KOPT-K1 (cell line): Measurements from ENCODE around the gene GABARAP.

Experiments used
- H3K27ac ChIP-seq: fragments of 200-600 bp; sonication (generic); 2 replicates; pipeline ENCODE4 v1.5.1; 2016; ENCODE audit warnings: antibody characterized with exemption, mild to moderate bottlenecking, low read depth, low read length; ENCODE audit not compliant: poor library complexity, severe bottlenecking
- H3K36me3 ChIP-seq: fragments of 200-600 bp; sonication (generic); 2 replicates; pipeline ENCODE4 v1.5.1; 2017; ENCODE audit warnings: antibody characterized with exemption, mild to moderate bottlenecking, low read length, moderate library complexity; ENCODE audit not compliant: insufficient read depth
- H3K9me3 ChIP-seq: fragments of 200-600 bp; sonication (generic); 2 replicates; pipeline ENCODE4 v1.5.1; 2017; ENCODE audit warnings: antibody characterized with exemption, low read length, mild to moderate bottlenecking; ENCODE audit not compliant: insufficient read depth, poor library complexity, severe bottlenecking

The GABARAP gene

DNA sequence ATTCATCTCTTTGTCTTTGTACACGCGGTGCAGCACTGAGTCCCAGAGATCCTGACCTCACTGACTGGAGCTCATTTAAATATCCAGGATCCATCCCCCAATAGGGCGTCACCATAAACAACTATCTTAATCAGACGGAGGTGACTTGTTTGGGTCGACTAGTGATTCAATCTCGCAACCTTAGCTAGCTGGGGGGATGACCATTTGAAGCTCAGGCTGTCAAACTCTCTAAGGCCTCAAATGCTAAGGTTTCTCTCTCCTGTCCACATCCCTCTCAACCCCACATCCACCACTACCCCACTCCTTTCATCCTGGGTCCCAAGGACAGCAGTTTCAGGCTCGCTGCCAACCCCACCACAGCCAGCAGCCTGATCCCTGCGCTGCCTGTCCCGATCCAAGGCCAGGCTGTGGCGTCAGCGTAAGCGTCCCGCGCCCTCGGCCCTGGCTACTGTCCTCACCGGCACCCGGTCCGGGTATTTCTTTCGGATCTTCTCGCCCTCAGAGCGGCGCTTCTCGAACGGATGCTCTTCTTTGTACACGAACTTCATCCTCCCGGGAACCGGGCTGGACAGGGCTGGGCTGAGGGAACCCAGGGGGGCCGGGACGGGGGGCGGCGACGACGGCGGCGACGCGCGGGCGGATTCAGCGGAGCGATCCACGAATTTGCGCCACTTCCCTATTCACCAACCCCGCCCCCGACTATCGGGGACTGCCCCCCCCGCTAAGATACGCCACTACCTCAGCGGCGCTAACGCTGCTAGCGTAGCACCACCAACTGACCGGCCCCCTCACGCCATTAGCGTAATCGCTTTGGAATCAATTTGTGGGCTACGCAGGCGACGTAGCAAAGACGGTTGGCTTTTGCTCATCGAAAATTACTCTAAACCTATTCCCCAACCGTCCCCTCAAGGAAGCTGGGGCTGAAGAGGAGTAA is at the start of gene GABARAP:
Gene GABARAP (minus strand): TSS at position 667 of the 934 bp plus-strand sequence. CDS start 119 bp downstream, at position 548.
- Histone ChIP-seq H3K36me3 (peaks cover 54% of the 10 kb centered on the region), H3K27ac (peak within 1 kb of the TSS; percentile 80), H3K9me3 (no peaks in the 10 kb centered on the region)

DNA sequence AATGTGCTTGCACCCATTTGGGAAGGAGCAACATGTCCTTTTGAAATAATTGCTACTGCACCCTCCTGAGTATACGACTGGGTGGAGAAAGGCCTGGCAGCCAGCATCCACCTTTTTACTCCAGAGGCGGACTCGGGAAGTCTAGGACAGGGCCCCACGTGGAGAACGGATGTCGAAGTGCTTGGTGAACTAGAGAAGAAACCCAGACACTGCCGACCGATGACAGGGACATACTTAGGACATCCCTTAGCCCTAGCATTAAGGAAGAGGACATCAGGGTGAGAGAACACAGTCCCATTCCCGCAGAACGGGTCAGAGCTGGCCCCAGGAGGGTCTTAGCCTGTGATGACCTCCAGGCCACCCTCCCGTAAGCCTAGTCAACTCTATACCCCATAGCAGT is 48.4 kb upstream of the GABARAP start:
- Histone ChIP-seq H3K36me3 (no peaks in the 10 kb centered on the region), H3K9me3 (no peaks in the 10 kb centered on the region), H3K27ac (no peak overlapping the region)

GRCh38 chr17:7290166-7290565 is 47.9 kb upstream of the GABARAP start:
- Histone ChIP-seq H3K9me3 (no peaks in the 10 kb centered on the region), H3K36me3 (no peaks in the 10 kb centered on the region), H3K27ac (no peak overlapping the region)

GRCh38 chr17:7289256-7290032 is 47.2 kb upstream of the GABARAP start:
- Histone ChIP-seq H3K27ac (no peak overlapping the region), H3K9me3 (no peaks in the 10 kb centered on the region), H3K36me3 (no peaks in the 10 kb centered on the region)

DNA sequence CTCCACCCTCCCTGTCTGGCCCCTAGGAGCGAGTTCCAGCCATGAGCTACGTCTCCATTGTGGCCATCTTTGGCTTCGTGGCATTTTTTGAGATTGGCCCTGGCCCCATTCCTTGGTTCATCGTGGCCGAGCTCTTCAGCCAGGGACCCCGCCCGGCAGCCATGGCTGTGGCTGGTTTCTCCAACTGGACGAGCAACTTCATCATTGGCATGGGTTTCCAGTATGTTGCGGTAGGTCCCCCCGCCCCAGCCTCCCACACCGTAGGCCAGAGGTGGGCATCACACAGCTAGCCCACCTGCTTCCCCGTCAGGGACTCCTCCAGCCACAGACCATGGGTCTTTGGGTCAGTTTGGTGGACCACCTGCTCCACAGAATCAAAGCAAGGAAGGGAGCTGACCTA is 43.4 kb upstream of the GABARAP start:
- no peaks in the 10 kb centered on the region for H3K36me3 ChIP-seq
- no peak overlapping the region for H3K27ac ChIP-seq
- no peaks in the 10 kb centered on the region for H3K9me3 ChIP-seq

- no peak overlapping the region for H3K27ac ChIP-seq
- H3K36me3 ChIP-seq, result no peaks in the 10 kb centered on the region
- H3K9me3 ChIP-seq, result no peaks in the 10 kb centered on the region
Observed at GRCh38 chr17:7284911-7285310, 42.7 kb upstream of the GABARAP start.

DNA sequence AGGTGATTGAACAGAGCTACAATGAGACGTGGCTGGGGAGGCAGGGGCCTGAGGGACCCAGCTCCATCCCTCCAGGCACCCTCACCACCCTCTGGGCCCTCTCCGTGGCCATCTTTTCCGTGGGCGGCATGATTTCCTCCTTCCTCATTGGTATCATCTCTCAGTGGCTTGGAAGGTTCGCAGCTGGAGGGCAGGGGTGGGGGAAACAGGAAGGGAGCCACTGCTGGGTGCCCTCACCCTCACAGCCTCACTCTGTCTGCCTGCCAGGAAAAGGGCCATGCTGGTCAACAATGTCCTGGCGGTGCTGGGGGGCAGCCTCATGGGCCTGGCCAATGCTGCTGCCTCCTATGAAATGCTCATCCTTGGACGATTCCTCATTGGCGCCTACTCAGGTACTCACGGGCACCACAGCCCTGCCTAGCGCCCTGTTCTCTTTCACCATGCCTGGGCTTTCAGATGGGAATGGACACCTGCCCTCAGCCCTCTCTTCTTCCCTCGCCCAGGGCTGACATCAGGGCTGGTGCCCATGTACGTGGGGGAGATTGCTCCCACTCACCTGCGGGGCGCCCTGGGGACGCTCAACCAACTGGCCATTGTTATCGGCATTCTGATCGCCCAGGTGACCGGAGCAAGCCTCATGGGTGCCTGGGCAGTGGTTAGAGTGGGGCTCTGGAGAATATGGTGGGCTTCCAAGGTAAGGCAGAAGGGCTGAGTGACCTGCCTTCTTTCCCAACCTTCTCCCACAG is 41.4 kb upstream of the GABARAP start:
- Histone ChIP-seq H3K36me3 (no peaks in the 10 kb centered on the region), H3K9me3 (no peaks in the 10 kb centered on the region), H3K27ac (no peak overlapping the region)

- Histone ChIP-seq H3K36me3 (no peaks in the 10 kb centered on the region), H3K9me3 (no peaks in the 10 kb centered on the region), H3K27ac (no peak overlapping the region)
Observed at GRCh38 chr17:7282752-7283321, 40.6 kb upstream of the GABARAP start.

- no peaks in the 10 kb centered on the region for H3K36me3 ChIP-seq
- H3K27ac ChIP-seq, result no peak overlapping the region
- H3K9me3 ChIP-seq, result no peaks in the 10 kb centered on the region
Observed at GRCh38 chr17:7281953-7282751, 39.9 kb upstream of the GABARAP start.

DNA sequence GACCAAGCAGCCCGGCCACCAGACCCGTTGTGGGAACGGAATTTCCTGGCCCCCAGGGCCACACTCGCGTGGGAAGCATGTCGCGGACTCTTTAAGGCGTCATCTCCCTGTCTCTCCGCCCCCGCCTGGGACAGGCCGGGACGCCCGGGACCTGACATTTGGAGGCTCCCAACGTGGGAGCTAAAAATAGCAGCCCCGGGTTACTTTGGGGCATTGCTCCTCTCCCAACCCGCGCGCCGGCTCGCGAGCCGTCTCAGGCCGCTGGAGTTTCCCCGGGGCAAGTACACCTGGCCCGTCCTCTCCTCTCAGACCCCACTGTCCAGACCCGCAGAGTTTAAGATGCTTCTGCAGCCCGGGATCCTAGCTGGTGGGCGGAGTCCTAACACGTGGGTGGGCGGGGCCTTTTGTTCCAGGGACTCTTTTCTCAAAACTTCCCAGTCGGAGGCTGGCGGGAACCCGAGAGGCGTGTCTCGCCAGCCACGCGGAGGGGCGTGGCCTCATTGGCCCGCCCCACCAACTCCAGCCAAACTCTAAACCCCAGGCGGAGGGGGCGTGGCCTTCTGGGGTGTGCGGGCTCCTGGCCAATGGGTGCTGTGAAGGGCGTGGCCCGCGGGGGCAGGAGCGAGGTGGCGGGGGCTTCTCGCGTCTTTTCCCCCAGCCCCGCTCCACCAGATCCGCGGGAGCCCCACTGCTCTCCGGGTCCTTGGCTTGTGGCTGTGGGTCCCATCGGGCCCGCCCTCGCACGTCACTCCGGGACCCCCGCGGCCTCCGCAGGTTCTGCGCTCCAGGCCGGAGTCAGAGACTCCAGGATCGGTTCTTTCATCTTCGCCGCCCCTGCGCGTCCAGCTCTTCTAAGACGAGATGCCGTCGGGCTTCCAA is 39.1 kb upstream of the GABARAP start, which contains the start of gene SLC2A4:
Gene SLC2A4 (plus strand): TSS at position 645 of the 879 bp plus-strand sequence. CDS start 217 bp downstream, at position 862.
- Histone ChIP-seq H3K27ac (no peak within 1 kb of the TSS), H3K9me3 (no peaks in the 10 kb centered on the region), H3K36me3 (no peaks in the 10 kb centered on the region)

DNA sequence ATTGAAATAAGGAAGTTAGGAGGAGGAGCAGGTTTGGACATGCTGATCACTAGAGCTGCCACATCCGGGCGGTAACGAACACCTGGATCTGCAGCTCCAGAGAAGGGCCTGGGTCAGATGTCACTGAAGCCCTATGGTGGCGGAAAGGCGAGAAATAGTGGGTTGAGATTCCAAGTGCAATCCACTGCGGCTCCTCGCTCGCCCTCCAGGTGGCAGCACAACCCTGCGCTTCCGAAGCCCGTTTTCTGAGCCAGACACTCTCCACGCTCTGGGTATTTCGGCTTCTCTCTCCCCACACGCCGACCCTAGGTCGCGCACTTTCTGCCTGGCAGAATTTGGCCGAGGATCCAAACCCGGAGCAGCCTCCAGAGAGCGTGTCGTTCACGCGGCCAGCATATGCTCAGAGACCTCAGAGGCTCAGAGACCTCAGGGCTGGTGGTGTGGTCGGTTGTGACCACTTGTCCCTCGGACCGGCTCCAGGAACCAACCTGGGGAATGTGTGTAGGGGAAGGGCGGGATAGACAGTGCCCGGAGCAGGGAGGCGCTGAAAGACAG is 38.3 kb upstream of the GABARAP start:
- H3K27ac ChIP-seq, result no peak overlapping the region
- H3K9me3 ChIP-seq, result no peaks in the 10 kb centered on the region
- H3K36me3 ChIP-seq, result no peaks in the 10 kb centered on the region

DNA sequence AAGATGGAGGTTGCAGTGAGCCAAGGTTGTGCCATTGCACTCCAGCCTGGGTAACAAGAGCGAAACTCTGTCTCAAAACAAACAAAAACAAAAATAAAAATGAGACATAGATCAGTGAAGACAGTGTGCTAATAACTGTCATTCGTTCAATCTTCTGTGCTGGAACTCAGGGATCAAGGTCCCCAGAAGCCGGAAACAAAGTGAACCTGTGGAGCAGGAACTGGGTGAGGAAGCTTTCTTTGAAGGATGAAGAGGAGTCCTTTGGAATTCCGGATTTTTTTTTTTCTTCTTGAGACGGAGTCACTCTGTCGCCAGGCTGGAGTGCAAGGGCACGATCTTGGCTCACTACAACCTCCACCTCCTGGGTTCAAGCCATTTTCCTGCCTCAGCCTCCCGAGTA is 37.2 kb upstream of the GABARAP start:
- H3K9me3 ChIP-seq, result no peaks in the 10 kb centered on the region
- no peaks in the 10 kb centered on the region for H3K36me3 ChIP-seq
- no peak overlapping the region for H3K27ac ChIP-seq

GRCh38 chr17:7266784-7267183 is 24.5 kb upstream of the GABARAP start:
- no peak overlapping the region for H3K27ac ChIP-seq
- no peaks in the 10 kb centered on the region for H3K9me3 ChIP-seq
- no peaks in the 10 kb centered on the region for H3K36me3 ChIP-seq
